HepG2 (cell line): ENCODE results near the gene CHST3. TPM values are rescaled to one million over a fixed set of nuclear protein-coding genes. Genes with fewer than 3 reads are reported as not detected.

Source experiments
- BRD4 ChIP-seq: sonication (generic); formaldehyde crosslinking; IDR thresholded peaks from 2 replicates; pipeline ENCODE4 v1.4.0; 2020; ENCODE audit warnings: missing genetic modification reagents
- FOXC1 ChIP-seq: sonication (generic); formaldehyde crosslinking; IDR thresholded peaks from 2 replicates; pipeline ENCODE4 v1.8.0; 2022; ENCODE audit warnings: mild to moderate bottlenecking, missing genetic modification reagents, borderline replicate concordance
- NFYB ChIP-seq: sonication (generic); formaldehyde crosslinking; IDR thresholded peaks from 2 replicates; pipeline ENCODE4 v1.4.0; 2020; ENCODE audit warnings: missing genetic modification reagents
- POLR2AphosphoS5 ChIP-seq: IDR thresholded peaks from 2 replicates; pipeline ENCODE4 v1.6.1; 2012; ENCODE audit warnings: low read depth, low read length
- RXRA ChIP-seq: sonication (generic); formaldehyde crosslinking; IDR thresholded peaks from 2 replicates; pipeline ENCODE4 v1.5.1; 2020; ENCODE audit warnings: missing genetic modification reagents
- SNRNP70 ChIP-seq: fragments of 200-400 bp; formaldehyde crosslinking; IDR thresholded peaks from 2 replicates; pipeline ENCODE4 v1.6.1; 2017; ENCODE audit warnings: mild to moderate bottlenecking, low read depth, low read length, moderate library complexity
- ZFY ChIP-seq: sonication (generic); formaldehyde crosslinking; IDR thresholded peaks from 2 replicates; pipeline ENCODE4 v1.4.0; 2020; ENCODE audit warnings: missing genetic modification reagents
- ZNF468 ChIP-seq: sonication (generic); formaldehyde crosslinking; IDR thresholded peaks from 2 replicates; pipeline ENCODE4 v1.8.0; 2022; ENCODE audit warnings: mild to moderate bottlenecking, moderate library complexity, missing genetic modification reagents
- ZNF549 ChIP-seq: sonication (generic); formaldehyde crosslinking; IDR thresholded peaks from 2 replicates; pipeline ENCODE4 v1.5.0; 2020; ENCODE audit warnings: missing genetic modification reagents
- ZSCAN9 ChIP-seq: IDR thresholded peaks from 2 replicates; pipeline ENCODE4 v1.6.1; 2016; ENCODE audit warnings: borderline replicate concordance
- polyA plus RNA-seq, 8 experiments: library from polyadenylated mRNA; depleted of rRNA in 3 of 8; stranded (reverse) in 7 of 8; unstranded in 1 of 8; fragments of >200 nt; fragmentation: Illumina TruSeq in 4 of 8; extraction: Trizol in 4 of 8; gene quantifications; 2 replicates each; pipeline versions ENCODE4 v1.2.1 to v1.2.3, GENCODE V29; 2011 to 2016; ENCODE audit warnings: low read depth in 4 of 8, missing spikeins in 1 of 8, mixed read lengths in 1 of 8; ENCODE audit not compliant: insufficient read depth in 1 of 8
- total RNA-seq, 5 experiments: library from RNA; depleted of rRNA; stranded (reverse); fragments of >200 nt; fragmentation: Illumina TruSeq; extraction: Trizol; gene quantifications; 2 replicates each; pipeline ENCODE4 v1.2.3, GENCODE V29; 2016; ENCODE audit warnings: low read depth in 1 of 5
- TF ChIP-seq, protein P1 (sequence below): sonication (generic); formaldehyde crosslinking; IDR thresholded peaks from 2 replicates; pipeline ENCODE4 v1.8.1; 2022; ENCODE audit warnings: mild to moderate bottlenecking, missing genetic modification reagents
- TF ChIP-seq, protein P2 (sequence below): sonication (generic); formaldehyde crosslinking; IDR thresholded peaks from 2 replicates; pipeline ENCODE4 v1.4.0; 2020; ENCODE audit warnings: missing genetic modification reagents
- TF ChIP-seq, protein P3 (sequence below): IDR thresholded peaks from 2 replicates; pipeline ENCODE4 v1.6.1; 2016; ENCODE audit warnings: control low read depth
- TF ChIP-seq, protein P4 (sequence below): sonication (generic); formaldehyde crosslinking; IDR thresholded peaks from 2 replicates; pipeline ENCODE4 v1.4.0; 2020; ENCODE audit warnings: mild to moderate bottlenecking, missing genetic modification reagents
- TF ChIP-seq, protein P5 (sequence below): sonication (generic); formaldehyde crosslinking; IDR thresholded peaks from 2 replicates; pipeline ENCODE4 v1.4.0; 2020; ENCODE audit warnings: missing genetic modification reagents, borderline replicate concordance
- TF ChIP-seq, protein P6 (sequence below): IDR thresholded peaks from 2 replicates; pipeline ENCODE4 v1.6.1; 2016; ENCODE audit warnings: low read depth

The CHST3 gene
- total and polyA plus RNA-seq, 2 of the 13 experiments (the other 11 are each of a cell fraction or from before 2014, with no cell fraction given) = 7.2 to 18.7 TPM

DNA sequence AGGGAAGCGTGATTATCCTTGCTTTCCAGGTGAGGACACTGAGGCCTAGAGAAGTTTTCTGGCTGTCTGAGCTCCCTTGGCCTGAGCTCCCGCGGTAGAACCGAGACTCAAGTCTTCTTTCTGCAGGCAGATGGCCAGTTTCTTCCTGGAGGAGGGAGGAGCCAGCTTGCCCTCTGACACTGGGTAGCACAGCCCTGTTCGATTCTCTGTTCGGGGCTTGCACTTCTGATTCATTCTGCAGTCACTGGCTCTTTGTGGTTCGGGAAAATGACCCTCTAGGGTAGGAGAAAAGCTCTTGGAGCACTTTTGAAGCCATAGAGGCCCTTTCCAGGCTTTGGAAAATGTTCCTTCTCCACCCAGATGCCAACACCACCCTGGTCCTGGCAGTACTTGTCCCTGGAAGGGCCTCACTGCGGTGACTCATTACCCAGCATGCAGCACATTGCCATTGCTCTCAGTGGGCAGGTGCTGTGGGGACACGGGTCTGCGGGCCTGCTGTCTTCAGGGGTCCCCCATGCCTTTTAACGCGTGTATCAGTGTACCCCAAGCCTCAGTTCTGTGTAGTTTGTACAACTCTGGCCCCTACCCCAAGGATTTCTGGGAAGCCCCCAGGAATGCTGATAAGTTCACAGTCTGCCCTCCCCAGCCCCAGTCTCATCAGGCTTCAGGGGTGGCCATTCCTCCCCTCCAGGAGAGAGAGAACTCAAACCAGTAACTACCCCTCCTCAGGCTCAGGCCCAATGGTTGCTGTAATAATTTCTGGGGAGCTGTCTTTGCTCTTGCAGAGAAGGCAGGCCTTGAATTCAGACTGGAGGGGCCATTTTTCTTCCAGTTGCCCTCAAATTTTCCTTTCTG lies 11.9 kb downstream of the CHST3 start (continued):
- TF ChIP-seq, protein P1, sequence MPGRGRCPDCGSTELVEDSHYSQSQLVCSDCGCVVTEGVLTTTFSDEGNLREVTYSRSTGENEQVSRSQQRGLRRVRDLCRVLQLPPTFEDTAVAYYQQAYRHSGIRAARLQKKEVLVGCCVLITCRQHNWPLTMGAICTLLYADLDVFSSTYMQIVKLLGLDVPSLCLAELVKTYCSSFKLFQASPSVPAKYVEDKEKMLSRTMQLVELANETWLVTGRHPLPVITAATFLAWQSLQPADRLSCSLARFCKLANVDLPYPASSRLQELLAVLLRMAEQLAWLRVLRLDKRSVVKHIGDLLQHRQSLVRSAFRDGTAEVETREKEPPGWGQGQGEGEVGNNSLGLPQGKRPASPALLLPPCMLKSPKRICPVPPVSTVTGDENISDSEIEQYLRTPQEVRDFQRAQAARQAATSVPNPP (CRISPR knock-in tag) = no peak
- TF ChIP-seq ZNF549 (CRISPR knock-in tag) (no peak), NFYB (CRISPR knock-in tag) (no peak), FOXC1 (CRISPR knock-in tag) (no peak), ZFY (CRISPR knock-in tag) (peak; percentile 37), ZSCAN9 (CRISPR knock-in tag) (no peak), ZNF468 (no peak), POLR2AphosphoS5 (peak; percentile 29; the same call in 1 of the 2 replicates), BRD4 (CRISPR knock-in tag) (no peak; the same call in 1 of the 2 replicates), RXRA (CRISPR knock-in tag) (0 out of 2 replicates have a peak, but pooled peaks have one; percentile 23), SNRNP70 (no peak)
- TF ChIP-seq, protein P2, sequence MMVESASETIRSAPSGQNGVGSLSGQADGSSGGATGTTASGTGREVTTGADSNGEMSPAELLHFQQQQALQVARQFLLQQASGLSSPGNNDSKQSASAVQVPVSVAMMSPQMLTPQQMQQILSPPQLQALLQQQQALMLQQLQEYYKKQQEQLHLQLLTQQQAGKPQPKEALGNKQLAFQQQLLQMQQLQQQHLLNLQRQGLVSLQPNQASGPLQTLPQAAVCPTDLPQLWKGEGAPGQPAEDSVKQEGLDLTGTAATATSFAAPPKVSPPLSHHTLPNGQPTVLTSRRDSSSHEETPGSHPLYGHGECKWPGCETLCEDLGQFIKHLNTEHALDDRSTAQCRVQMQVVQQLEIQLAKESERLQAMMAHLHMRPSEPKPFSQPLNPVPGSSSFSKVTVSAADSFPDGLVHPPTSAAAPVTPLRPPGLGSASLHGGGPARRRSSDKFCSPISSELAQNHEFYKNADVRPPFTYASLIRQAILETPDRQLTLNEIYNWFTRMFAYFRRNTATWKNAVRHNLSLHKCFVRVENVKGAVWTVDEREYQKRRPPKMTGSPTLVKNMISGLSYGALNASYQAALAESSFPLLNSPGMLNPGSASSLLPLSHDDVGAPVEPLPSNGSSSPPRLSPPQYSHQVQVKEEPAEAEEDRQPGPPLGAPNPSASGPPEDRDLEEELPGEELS (CRISPR knock-in tag) = no peak
- TF ChIP-seq, protein P3, sequence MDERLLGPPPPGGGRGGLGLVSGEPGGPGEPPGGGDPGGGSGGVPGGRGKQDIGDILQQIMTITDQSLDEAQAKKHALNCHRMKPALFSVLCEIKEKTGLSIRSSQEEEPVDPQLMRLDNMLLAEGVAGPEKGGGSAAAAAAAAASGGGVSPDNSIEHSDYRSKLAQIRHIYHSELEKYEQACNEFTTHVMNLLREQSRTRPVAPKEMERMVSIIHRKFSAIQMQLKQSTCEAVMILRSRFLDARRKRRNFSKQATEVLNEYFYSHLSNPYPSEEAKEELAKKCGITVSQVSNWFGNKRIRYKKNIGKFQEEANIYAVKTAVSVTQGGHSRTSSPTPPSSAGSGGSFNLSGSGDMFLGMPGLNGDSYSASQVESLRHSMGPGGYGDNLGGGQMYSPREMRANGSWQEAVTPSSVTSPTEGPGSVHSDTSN (CRISPR knock-in tag) = no peak
- TF ChIP-seq, protein P4, sequence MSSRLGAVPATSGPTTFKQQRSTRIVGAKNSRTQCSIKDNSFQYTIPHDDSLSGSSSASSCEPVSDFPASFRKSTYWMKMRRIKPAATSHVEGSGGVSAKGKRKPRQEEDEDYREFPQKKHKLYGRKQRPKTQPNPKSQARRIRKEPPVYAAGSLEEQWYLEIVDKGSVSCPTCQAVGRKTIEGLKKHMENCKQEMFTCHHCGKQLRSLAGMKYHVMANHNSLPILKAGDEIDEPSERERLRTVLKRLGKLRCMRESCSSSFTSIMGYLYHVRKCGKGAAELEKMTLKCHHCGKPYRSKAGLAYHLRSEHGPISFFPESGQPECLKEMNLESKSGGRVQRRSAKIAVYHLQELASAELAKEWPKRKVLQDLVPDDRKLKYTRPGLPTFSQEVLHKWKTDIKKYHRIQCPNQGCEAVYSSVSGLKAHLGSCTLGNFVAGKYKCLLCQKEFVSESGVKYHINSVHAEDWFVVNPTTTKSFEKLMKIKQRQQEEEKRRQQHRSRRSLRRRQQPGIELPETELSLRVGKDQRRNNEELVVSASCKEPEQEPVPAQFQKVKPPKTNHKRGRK (CRISPR knock-in tag) = no peak
- TF ChIP-seq, protein P5, sequence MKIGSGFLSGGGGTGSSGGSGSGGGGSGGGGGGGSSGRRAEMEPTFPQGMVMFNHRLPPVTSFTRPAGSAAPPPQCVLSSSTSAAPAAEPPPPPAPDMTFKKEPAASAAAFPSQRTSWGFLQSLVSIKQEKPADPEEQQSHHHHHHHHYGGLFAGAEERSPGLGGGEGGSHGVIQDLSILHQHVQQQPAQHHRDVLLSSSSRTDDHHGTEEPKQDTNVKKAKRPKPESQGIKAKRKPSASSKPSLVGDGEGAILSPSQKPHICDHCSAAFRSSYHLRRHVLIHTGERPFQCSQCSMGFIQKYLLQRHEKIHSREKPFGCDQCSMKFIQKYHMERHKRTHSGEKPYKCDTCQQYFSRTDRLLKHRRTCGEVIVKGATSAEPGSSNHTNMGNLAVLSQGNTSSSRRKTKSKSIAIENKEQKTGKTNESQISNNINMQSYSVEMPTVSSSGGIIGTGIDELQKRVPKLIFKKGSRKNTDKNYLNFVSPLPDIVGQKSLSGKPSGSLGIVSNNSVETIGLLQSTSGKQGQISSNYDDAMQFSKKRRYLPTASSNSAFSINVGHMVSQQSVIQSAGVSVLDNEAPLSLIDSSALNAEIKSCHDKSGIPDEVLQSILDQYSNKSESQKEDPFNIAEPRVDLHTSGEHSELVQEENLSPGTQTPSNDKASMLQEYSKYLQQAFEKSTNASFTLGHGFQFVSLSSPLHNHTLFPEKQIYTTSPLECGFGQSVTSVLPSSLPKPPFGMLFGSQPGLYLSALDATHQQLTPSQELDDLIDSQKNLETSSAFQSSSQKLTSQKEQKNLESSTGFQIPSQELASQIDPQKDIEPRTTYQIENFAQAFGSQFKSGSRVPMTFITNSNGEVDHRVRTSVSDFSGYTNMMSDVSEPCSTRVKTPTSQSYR (CRISPR knock-in tag) = no peak
- TF ChIP-seq, protein P6, sequence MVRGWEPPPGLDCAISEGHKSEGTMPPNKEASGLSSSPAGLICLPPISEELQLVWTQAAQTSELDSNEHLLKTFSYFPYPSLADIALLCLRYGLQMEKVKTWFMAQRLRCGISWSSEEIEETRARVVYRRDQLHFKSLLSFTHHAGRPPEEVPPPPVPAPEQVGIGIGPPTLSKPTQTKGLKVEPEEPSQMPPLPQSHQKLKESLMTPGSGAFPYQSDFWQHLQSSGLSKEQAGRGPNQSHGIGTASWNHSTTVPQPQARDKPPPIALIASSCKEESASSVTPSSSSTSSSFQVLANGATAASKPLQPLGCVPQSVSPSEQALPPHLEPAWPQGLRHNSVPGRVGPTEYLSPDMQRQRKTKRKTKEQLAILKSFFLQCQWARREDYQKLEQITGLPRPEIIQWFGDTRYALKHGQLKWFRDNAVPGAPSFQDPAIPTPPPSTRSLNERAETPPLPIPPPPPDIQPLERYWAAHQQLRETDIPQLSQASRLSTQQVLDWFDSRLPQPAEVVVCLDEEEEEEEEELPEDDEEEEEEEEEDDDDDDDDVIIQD (CRISPR knock-in tag) = no peak
